Measurements from ENCODE around the gene ZNF496. TPM values are rescaled to one million over a fixed set of nuclear protein-coding genes. Genes with fewer than 3 reads are reported as not detected.

Gene ZNF496
- total RNA-seq, 1 experiment from 2014 or later = 66.5 TPM

GRCh38 chr1:247299723-247300381, 31.8 kb downstream of the ZNF496 start:
- H4K5ac ChIP-seq (ENCODE audit: insufficient read length, low read depth, low read length) = no peak overlapping the region
- H3K9me3 ChIP-seq (ENCODE audit: control insufficient read depth, low read depth, low read length) = no peaks in the 10 kb centered on the region
- no peaks in the 10 kb centered on the region for H3K23me2 ChIP-seq (ENCODE audit: insufficient read length, low read depth, low read length, poor library complexity, severe bottlenecking)
- no peaks in the 10 kb centered on the region; the same call in 1 of the 2 replicates for H3K27me3 Mint-ChIP-seq (ENCODE audit: low read depth)
- no peak overlapping the region for H3K9ac ChIP-seq (ENCODE audit: extremely low read depth, insufficient read length, low read length)
- H3T11ph ChIP-seq (ENCODE audit: low read length) = no peak overlapping the region
- H3K27me3 ChIP-seq (ENCODE audit: insufficient read depth, low read length) = no peaks in the 10 kb centered on the region
- no peak overlapping the region for H2AFZ ChIP-seq (ENCODE audit: low read length)
- H3K18ac ChIP-seq (ENCODE audit: insufficient read length, low read depth, low read length) = no peak overlapping the region
- no peak overlapping the region for H3K23ac ChIP-seq (ENCODE audit: insufficient read length, low read depth, low read length)
- H2AK5ac ChIP-seq (ENCODE audit: insufficient read length, low read length) = no peak overlapping the region
- H3K4ac ChIP-seq (ENCODE audit: low read depth, low read length) = no peak overlapping the region
- H3K4me1 Mint-ChIP-seq = peaks cover 50% of the 10 kb centered on the region in 2 experiments
- peak overlapping the region in 2 of 3 experiments; percentile 45 to 57; a peak in 1 of 7 replicates for H3K27ac Mint-ChIP-seq
- no peak overlapping the region for H2BK12ac ChIP-seq (ENCODE audit: insufficient read length, low read depth, low read length)
- H4K91ac ChIP-seq (ENCODE audit: insufficient read length, low read depth, low read length) = no peak overlapping the region
- H2BK5ac ChIP-seq (ENCODE audit: insufficient read length, low read length) = no peak overlapping the region
- no peaks in the 10 kb centered on the region for H3K79me2 ChIP-seq (ENCODE audit: insufficient read depth, low read length)
- H4K8ac ChIP-seq (replicated peaks; ENCODE audit: insufficient read length, low read depth, low read length) = no peak overlapping the region
- H2BK120ac ChIP-seq (ENCODE audit: low read depth, low read length, poor library complexity, severe bottlenecking) = no peak overlapping the region
- H3K4me1 ChIP-seq (ENCODE audit: insufficient read depth, low read length) = peaks cover 29% of the 10 kb centered on the region
- peaks cover 52 to 73% (median 65%) of the 10 kb centered on the region in 3 experiments for H3K36me3 Mint-ChIP-seq (ENCODE audit: insufficient read depth in 1 of 3, low read depth in 3 of 3)
- H4K20me1 ChIP-seq (ENCODE audit: control insufficient read depth, insufficient read depth, insufficient read length) = no peaks in the 10 kb centered on the region
- no peak overlapping the region for H3K4me2 ChIP-seq (ENCODE audit: insufficient read depth, insufficient read length, low read length)
- H3K4me3 Mint-ChIP-seq = no peak overlapping the region
- DNase-seq = no peak
- no CpG with 5 or more reads among the region's 12 CpGs for WGBS (ENCODE audit: extremely low coverage, insufficient read length, low lambda C conversion rate)
- H2BK20ac ChIP-seq (ENCODE audit: low read depth, low read length, poor library complexity, severe bottlenecking) = no peak overlapping the region
- TF ChIP-seq, protein P1, sequence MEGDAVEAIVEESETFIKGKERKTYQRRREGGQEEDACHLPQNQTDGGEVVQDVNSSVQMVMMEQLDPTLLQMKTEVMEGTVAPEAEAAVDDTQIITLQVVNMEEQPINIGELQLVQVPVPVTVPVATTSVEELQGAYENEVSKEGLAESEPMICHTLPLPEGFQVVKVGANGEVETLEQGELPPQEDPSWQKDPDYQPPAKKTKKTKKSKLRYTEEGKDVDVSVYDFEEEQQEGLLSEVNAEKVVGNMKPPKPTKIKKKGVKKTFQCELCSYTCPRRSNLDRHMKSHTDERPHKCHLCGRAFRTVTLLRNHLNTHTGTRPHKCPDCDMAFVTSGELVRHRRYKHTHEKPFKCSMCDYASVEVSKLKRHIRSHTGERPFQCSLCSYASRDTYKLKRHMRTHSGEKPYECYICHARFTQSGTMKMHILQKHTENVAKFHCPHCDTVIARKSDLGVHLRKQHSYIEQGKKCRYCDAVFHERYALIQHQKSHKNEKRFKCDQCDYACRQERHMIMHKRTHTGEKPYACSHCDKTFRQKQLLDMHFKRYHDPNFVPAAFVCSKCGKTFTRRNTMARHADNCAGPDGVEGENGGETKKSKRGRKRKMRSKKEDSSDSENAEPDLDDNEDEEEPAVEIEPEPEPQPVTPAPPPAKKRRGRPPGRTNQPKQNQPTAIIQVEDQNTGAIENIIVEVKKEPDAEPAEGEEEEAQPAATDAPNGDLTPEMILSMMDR (conservative IDR thresholded peaks at IDR 0.05) = no peak
- H3K56ac ChIP-seq (ENCODE audit: insufficient read length, low read depth, low read length) = no peak overlapping the region
- no peaks in the 10 kb centered on the region; a peak in 1 of 5 replicates for H3K9me3 Mint-ChIP-seq
- H2BK15ac ChIP-seq (ENCODE audit: low read depth, low read length) = no peak overlapping the region
- H3K14ac ChIP-seq (ENCODE audit: insufficient read depth, low read length) = no peak overlapping the region; the same call in 1 of the 2 replicates
- no peaks in the 10 kb centered on the region for H3K79me1 ChIP-seq (ENCODE audit: insufficient read depth, low read depth, low read length, poor library complexity, severe bottlenecking)
- no peak overlapping the region for H3K27ac ChIP-seq (ENCODE audit: insufficient read length, low read depth, low read length)

All from H9 (cell line).